GM08714 (cell line): ENCODE results near the gene TMPRSS12.
"Not testable (repeated sequence)": the region's sequence is repeated elsewhere in the genome, so short reads cannot be mapped to it uniquely, and the experiment has no call there.

ENCODE experiments used
- H3K4me3 ChIP-seq: fragments of 200-500 bp; sonication (Bioruptor generic); 2 replicates; pipeline ENCODE4 v1.5.1; 2014; ENCODE audit warnings: mild to moderate bottlenecking, low read length, inconsistent platforms
- ZNF274 ChIP-seq: IDR thresholded peaks from 2 replicates; pipeline ENCODE4 v1.6.1; 2012; ENCODE audit warnings: mild to moderate bottlenecking, low read depth, low read length

The TMPRSS12 gene, protein sequence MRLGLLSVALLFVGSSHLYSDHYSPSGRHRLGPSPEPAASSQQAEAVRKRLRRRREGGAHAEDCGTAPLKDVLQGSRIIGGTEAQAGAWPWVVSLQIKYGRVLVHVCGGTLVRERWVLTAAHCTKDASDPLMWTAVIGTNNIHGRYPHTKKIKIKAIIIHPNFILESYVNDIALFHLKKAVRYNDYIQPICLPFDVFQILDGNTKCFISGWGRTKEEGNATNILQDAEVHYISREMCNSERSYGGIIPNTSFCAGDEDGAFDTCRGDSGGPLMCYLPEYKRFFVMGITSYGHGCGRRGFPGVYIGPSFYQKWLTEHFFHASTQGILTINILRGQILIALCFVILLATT

DNA sequence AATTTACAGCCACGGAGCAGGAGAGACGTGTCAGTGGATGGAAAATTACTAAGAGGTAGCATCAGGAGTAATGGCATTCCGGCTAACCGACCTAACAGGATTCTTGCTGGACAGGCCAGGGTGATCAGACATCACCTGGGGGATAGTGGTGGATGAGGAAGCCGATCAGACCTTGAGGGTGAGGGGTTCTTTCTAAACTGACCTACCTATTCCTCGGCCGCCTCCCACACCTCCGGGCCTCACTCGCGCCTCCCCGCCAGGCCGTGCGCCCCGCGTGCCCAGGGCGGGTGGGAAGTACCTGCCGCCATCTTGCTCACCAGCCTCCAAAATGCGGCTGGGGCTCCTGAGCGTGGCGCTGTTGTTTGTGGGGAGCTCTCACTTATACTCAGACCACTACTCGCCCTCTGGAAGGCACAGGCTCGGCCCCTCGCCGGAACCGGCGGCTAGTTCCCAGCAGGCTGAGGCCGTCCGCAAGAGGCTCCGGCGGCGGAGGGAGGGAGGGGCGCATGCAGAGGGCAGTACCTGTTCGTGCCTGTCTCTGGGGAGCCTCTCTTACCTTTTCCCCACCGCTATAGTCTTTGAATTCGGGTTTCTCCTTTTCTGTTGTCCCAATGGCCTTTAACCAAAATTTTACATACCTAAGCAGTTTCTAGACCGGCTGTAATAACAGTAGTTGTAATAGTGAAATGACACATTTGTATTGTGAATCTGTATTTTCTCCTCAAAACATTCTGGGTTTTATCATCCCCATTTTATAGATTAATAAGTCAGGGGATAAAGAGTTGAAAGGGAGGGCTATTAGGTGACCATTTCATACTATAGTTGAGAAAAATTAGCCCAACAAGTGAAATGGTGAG lies at the start of gene TMPRSS12:
Gene TMPRSS12, plus strand, starts transcription at position 290 of the 857 bp plus-strand sequence. Its CDS starts 39 bp downstream, at position 329.
- no peak for TF ChIP-seq ZNF274
- H3K4me3 ChIP-seq = no peak within 1 kb of the TSS

DNA sequence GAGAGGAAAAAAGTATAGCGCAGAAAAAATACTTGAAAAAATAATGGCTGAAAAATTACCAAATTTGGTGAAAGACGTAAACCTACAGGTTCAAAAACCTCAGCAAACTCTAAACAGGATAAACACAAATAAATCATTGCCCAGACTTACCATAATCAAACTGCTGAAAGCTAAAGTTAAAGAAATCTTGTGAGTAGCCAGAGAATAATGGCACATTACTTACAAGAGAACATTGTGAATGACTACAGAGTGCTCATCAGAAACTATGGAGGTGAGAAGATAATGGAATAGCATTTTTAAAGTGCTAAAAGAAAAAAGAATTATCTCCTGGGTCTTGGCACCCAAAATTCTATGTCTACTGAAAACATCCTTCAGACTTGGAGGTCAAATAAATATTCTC lies 42.8 kb upstream of the TMPRSS12 start:
- TF ChIP-seq ZNF274 = no peak
- no peak overlapping the region for H3K4me3 ChIP-seq

DNA sequence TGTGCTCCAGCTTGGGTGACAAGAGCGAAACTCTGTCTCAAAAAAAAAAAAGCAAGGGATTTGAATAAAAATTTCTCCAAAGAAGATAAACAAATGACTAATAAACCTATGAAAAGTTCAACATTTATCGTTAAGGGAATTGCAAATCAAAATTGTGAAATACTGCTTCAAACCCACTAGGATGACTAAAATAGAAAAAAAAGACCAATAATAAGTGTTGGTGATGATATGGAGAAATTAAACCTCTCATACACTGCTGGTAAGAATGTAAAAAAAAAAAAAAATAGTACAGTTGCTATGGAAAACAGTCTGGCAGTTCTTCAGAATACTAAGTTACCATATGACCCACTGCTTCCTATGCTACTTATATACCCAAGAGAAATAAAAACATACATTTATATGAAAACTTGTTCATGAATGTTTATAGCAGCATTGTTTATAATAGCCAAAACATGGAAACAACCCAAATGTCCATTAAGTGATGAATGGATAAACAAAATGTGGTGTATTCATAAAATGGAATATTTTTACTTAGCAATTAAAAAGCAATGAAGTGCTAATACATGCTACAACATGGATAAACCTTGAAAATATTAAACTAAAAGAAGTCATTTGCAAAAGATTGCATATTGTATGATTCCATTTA lies 39.4 kb upstream of the TMPRSS12 start:
- no peak overlapping the region for H3K4me3 ChIP-seq
- no peak for TF ChIP-seq ZNF274

DNA sequence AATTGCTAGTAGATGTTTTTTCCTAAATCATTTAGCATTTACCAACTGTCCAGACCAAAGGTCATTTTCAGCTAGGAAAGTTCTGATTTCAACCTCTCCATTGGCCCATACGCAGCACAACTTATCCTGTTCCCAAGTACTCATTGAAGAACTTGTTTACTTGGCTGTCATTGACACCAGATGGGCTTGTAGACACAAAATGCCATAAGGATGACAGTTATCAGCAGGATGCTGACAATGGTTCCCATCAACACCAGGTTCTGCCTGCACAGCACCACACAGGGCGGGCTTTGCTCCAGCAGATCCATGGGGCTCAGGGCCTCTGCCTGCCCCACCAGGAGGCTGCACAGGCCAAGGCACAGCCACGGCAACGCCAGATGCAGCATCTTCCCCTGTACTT lies 36.5 kb upstream of the TMPRSS12 start:
- no peak overlapping the region for H3K4me3 ChIP-seq
- no peak for TF ChIP-seq ZNF274

DNA sequence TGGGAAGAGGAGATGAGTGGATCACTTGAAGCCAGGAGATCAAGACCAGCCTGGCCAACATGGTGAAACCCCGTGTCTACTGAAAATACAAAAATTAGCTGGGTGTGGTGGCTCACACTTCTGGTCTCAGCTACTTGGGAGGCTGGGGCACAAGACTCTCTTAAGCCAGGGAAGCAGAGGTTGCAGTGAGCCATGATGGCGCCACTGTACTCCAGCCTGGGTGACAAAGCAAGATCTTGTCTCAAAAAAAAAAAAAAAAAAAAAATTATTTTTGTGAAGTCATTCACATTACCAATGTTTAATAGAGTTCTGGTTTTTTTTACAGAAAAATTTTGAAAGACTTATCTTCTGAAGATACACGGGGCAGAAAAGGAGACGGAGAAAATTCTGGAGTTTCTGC lies 33.6 kb upstream of the TMPRSS12 start:
- H3K4me3 ChIP-seq = not testable (repeated sequence)

DNA sequence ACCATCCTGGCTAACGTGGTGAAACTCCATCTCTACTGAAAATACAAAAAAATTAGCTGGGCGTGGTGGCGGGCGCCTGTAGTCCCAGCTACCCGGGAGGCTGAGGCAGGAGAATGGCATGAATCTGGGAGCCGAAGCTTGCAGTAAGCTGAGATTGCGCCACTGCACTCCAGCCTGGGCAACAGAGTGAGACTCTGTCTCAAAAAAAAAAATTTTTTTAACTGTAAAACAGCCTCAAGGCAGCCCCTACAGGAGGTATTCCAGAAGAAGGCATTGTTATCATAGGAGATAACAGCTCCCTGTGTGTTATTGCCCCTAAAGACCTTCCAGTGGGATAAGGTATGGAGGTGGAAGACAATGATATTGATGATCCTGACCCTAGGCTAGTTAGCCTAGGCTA lies 27.8 kb upstream of the TMPRSS12 start:
- not testable (repeated sequence) for H3K4me3 ChIP-seq

DNA sequence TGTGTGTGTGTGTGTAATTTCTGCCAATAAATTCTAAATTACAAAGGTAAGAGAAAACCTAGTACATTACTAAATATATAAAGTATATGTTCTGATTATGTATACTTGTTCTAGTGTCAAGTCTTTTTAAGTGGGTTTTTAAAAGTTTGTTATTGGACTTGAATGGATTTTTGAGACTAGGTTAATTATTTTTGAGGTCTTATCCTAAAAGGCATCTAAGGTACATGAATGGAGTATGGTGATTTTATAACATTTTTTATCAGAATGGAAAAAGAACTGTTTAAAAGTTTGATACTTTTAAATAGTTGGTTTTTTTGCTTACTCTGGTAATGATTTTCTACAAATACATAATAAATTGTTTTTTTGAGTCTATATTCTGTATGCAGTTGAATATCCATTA lies 22.5 kb upstream of the TMPRSS12 start:
- no peak overlapping the region for H3K4me3 ChIP-seq
- no peak for TF ChIP-seq ZNF274

DNA sequence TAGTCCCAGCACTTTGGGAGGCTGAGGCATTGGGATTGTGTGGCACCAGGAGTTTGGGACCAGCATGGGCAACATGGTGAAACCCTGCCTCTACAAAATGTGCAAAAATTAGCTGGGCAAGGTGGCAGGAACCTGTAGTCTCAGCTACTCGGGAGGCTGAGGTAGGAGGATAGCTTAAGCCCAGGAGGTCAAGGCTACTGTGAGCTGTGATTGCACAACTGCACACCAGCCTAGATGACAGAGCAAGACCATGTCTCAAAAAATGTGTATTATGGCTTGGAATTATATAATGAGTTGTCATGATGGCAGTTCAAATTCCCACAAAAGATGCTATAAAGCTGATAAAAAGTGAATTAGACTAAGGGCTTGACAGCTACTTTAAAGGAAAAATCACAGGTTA lies 20.6 kb upstream of the TMPRSS12 start:
- no peak for TF ChIP-seq ZNF274
- no peak overlapping the region for H3K4me3 ChIP-seq

DNA sequence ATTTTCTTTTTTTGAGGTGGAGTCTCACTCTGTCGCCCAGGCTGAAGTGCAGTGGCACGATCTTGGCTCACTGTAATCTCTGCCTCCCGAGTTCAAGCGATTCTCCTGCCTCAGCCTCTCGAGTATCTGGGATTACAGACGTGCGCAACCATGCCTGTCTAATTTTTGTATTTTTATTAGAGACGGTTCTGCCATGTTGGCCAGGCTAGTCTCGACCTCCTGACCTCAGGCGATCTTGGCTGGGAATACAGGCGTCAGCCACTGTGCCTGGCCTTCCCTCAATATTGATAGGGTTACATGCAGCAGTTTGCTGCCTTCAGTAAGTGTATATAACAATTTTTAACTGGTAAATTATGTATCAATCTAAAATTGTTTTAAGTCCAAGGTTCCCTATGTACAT lies 19.0 kb upstream of the TMPRSS12 start:
- H3K4me3 ChIP-seq = not testable (repeated sequence)

DNA sequence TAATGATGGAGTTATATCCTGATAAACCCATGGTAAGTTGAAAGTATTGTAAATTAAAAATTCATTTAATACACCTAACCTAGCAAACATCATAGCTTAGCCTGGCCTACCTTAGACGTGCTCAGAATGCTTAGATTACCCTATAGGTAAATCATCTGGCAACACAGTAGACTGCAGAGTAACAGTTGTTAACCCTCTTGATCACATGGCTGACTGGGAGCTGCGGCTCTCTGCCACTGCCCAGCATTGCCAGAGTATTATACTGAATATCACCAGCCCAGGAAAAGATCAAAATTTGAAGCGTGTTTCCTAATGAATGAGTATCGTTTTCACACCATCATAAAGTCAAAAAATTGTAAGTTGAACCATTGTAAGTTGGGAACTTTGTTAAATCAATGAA lies 17.8 kb upstream of the TMPRSS12 start:
- no peak for TF ChIP-seq ZNF274
- H3K4me3 ChIP-seq = no peak overlapping the region

DNA sequence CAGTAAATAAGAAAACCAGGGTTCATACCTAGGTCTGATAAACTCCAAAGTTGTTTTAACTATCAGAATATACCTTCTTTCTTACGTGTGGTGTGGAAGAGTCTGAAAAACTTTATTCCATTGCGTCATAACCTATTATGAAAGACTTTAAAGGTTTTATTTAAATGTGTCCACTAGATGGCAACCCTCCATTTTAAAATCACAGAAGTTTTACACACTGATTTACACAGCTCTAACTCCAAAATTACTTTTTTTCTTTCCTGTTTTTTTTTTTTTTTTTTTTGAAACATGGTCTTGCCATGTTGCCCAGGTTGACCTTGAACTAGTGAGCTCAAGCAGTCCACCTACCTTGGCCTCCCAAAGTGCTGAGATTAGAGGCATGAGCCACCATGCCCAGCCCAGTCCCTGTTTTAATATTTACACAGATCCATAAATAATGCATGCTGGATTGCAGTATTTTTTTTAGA lies 17.3 kb upstream of the TMPRSS12 start:
- no peak for TF ChIP-seq ZNF274
- H3K4me3 ChIP-seq = no peak overlapping the region

DNA sequence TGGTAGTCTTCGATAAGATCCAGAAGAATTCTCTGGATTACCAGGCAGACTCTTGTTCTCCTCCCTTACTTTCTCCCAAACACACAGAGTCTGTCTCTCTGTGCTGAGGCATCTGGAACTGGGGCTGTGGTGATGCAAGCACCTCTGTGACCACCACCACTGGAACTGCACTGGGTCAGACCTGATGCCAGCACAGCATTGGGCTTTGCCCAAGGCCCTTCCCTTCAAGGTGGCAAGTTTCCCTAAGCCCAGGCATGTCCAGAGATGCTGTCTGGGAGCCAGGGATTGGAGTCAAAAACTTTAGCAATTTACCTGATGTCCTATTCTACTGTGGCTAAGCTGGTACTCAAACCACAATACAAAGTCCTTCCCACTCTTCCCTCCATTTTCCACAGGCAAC lies 14.6 kb upstream of the TMPRSS12 start:
- no peak for TF ChIP-seq ZNF274
- H3K4me3 ChIP-seq = no peak overlapping the region

DNA sequence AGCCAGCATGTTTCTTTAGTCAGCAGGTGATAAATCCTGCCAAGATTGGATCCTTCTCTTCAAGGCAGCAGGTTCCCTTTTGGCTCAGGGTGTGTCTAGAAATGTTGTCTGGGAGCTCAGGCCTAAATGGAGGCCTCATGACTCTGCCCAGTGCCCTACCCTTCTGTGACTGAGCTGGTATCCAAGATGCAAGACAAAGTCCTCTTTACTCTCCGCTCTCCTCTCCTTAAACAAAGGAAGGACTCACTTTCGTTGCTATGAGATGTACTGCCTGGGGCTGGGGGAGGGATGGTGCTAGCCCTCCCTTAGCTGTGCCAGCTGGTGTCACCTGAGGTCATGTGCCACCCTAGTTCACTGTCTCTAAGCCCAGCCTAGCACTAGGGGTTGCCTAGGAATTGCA lies 13.8 kb upstream of the TMPRSS12 start:
- TF ChIP-seq ZNF274 = no peak
- H3K4me3 ChIP-seq = no peak overlapping the region

DNA sequence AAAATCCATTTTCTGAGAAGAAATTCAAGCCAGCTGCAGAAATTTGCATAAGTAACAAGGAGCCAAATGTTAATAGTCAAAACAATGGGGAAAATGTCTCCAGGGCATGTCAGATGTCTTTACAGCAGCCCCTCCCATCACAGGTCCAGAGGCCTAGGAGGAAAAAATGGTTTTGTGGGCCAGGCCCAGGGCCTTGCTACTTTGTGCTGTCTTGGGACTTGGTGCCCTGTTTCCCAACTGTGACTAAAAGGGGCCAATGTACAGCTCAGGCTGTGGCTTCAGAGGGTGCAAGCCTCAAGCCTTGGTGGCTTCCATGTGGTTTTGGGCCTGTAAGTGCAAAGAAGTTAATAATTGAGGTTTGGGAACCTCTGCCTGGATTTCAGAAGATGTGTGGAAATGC lies 8.9 kb upstream of the TMPRSS12 start:
- H3K4me3 ChIP-seq = not testable (repeated sequence)

DNA sequence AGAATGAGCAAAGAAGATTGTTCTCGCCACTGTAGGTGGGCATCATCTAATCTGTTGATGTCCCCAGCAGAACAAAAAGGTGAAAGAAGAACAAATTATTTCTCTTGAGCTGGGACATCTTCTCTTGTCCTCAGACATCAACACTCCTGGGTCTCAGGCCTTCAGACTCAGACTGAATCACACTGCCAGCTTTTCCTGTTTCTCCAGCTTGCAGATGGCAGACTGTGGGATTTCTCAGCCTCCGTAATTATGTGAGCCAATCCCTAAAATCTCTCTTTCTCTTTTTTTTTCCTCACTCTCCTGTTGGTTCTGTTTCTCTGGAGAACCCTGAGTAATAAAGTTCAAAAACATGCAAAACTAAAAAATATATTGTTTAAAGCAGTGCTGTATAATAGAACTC lies 3.7 kb upstream of the TMPRSS12 start:
- no peak for TF ChIP-seq ZNF274

More for the DNA sequence above, 3.7 kb upstream of the TMPRSS12 start:
- H3K4me3 ChIP-seq = no peak overlapping the region
